Measurements from ENCODE around the gene LAMA4. TPM values are rescaled to one million over a fixed set of nuclear protein-coding genes. Genes with fewer than 3 reads are reported as not detected.

LAMA4 gene
- total RNA-seq, 1 experiment from 2014 or later: not detected

DNA sequence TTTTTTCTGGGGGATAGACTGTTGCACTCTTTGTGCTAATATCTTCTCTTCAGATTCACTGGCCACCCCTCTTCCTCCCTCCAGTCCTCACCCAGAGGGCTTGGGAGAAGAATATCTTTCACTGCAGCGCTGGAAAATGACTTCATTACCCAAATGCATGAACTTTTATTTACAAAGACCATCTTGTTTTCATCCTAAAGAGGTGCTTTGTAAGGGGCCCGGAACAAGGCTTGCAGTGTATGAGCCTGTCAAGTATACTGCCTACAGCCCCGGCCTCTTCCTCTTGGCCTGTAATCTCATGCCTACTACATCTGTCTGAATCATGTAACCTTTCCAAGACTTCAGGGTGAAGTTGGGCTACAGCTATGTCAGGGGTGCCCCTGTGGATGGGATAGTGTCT, 554 bp upstream of the LAMA4 start:
- Mint-ChIP-seq H3K36me3 (ENCODE audit: insufficient read depth, unreplicated experiment) (no peaks in the 10 kb centered on the region), H3K4me3 (ENCODE audit: unreplicated experiment) (peak overlapping the region; percentile 71), H3K27me3 (ENCODE audit: insufficient read depth, unreplicated experiment) (peaks cover 9% of the 10 kb centered on the region), H3K9me3 (ENCODE audit: unreplicated experiment) (no peaks in the 10 kb centered on the region), H3K4me1 (ENCODE audit: low read depth, unreplicated experiment) (peaks cover 6% of the 10 kb centered on the region), H3K27ac (ENCODE audit: unreplicated experiment) (no peak overlapping the region)
- Histone ChIP-seq H3K9me3 (no peaks in the 10 kb centered on the region), H3K4me1 (no peaks in the 10 kb centered on the region), H3K36me3 (ENCODE audit: control insufficient read depth, insufficient read depth, low read length) (no peaks in the 10 kb centered on the region), H3K27me3 (replicated peaks; ENCODE audit: control insufficient read depth, insufficient read depth, low read length) (peaks cover 2% of the 10 kb centered on the region; the same call in 1 of the 2 replicates), H3K4me3 (ENCODE audit: low read depth, low read length) (no peak overlapping the region)
- TF ChIP-seq, protein P1, sequence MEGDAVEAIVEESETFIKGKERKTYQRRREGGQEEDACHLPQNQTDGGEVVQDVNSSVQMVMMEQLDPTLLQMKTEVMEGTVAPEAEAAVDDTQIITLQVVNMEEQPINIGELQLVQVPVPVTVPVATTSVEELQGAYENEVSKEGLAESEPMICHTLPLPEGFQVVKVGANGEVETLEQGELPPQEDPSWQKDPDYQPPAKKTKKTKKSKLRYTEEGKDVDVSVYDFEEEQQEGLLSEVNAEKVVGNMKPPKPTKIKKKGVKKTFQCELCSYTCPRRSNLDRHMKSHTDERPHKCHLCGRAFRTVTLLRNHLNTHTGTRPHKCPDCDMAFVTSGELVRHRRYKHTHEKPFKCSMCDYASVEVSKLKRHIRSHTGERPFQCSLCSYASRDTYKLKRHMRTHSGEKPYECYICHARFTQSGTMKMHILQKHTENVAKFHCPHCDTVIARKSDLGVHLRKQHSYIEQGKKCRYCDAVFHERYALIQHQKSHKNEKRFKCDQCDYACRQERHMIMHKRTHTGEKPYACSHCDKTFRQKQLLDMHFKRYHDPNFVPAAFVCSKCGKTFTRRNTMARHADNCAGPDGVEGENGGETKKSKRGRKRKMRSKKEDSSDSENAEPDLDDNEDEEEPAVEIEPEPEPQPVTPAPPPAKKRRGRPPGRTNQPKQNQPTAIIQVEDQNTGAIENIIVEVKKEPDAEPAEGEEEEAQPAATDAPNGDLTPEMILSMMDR (IDR thresholded peaks at IDR 0.05; ENCODE audit: insufficient read depth in 1 of 2, low read depth in 1 of 2, low read length in 1 of 2, severe bottlenecking in 1 of 2, unreplicated experiment in 1 of 2): no peak
- intact Hi-C loops (cut with micrococcal nuclease; ENCODE audit: unreplicated experiment): no loop called here
- ChIA-PET CTCF (interaction anchor here (0.6 kb wide), 1 partner anchor 1052 kb away, joined by 3 read pairs; no protein-coding TSS in a partner anchor), POLR2A (no interaction called here)
- BruUV-seq (replicated peaks): no TSS peak
- no peak for DNase-seq

DNA sequence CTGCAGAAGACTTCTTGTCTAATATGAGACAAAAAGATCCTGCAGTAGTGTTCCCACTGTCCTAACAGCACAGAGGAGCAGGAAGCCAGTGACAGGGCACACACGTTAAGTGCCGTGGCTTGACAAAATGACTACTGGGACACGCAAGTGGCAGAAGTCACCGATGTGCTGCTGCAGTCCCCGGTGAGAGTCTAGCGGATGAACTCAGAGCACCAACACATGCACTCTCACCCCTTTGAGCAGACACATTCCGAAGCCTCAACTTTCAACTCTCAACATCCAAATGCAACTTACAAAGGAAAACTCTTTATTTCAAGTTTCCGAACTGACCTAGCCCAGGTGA, 898 bp downstream of the LAMA4 start:
- peaks cover 9% of the 10 kb centered on the region for H3K27me3 Mint-ChIP-seq (ENCODE audit: insufficient read depth, unreplicated experiment)
- no peaks in the 10 kb centered on the region for H3K36me3 ChIP-seq (ENCODE audit: control insufficient read depth, insufficient read depth, low read length)
- no peak for DNase-seq
- H3K4me1 Mint-ChIP-seq (ENCODE audit: low read depth, unreplicated experiment): peaks cover 6% of the 10 kb centered on the region
- no peaks in the 10 kb centered on the region for H3K9me3 ChIP-seq
- H3K27me3 ChIP-seq (replicated peaks; ENCODE audit: control insufficient read depth, insufficient read depth, low read length): peaks cover 2% of the 10 kb centered on the region; the same call in 1 of the 2 replicates
- no TSS peak for BruUV-seq (replicated peaks)
- intact Hi-C loops (cut with micrococcal nuclease; ENCODE audit: unreplicated experiment): no loop called here
- no peaks in the 10 kb centered on the region for H3K36me3 Mint-ChIP-seq (ENCODE audit: insufficient read depth, unreplicated experiment)
- TF ChIP-seq, protein P1 (IDR thresholded peaks at IDR 0.05; ENCODE audit: insufficient read depth in 1 of 2, low read depth in 1 of 2, low read length in 1 of 2, severe bottlenecking in 1 of 2, unreplicated experiment in 1 of 2): no peak
- H3K9me3 Mint-ChIP-seq (ENCODE audit: unreplicated experiment): no peaks in the 10 kb centered on the region
- no peak overlapping the region for H3K27ac Mint-ChIP-seq (ENCODE audit: unreplicated experiment)
- H3K4me3 Mint-ChIP-seq (ENCODE audit: unreplicated experiment): peak overlapping the region; percentile 71
- peak overlapping the region; percentile 36 for H3K4me3 ChIP-seq (ENCODE audit: low read depth, low read length)
- H3K4me1 ChIP-seq: no peaks in the 10 kb centered on the region
- POLR2A ChIA-PET: no interaction called here
- CTCF ChIA-PET: no interaction called here

DNA sequence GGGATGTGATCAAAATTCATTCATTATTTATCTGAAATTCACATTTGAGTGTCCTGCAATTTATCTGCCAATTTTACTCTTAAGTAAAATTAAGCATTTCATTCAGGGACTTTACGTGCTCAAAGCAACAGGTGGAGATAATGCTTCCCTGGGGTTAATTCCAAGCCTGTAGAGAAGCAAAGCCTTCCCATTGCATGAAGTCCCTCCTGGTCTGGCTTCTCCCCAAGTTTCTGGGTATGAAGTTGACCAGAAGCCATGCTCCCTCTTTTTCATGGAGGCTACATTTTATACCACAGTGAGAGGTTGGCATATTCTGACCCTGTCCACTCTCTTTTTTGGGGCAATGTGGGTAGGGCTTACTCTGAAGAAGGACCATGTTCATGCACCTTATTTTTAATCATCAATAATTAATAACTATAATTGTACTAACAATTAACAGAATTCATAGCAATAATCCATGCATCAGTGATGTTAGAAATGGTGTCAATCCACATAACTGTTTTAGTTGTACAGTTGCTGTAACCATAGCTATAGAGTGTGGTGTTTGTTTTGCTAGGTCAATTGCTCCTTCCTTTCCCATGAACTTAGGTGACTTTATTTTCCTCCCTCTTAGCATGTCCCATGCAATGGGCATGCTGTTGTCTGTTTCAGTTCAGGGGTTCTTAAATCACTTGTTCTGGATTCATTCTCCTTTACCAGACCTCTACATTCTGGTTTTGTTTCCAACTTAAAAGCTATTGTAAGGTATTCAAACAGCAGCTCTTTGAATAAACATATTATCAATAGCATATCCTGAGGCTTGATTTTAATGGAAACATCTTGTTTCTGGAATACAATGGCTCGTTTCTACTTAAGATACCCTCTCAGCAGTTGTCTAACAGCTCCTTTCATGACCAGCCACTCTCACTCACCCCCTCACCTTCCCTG, 1.5 kb downstream of the LAMA4 start:
- TF ChIP-seq, protein P1 (IDR thresholded peaks at IDR 0.05; ENCODE audit: insufficient read depth in 1 of 2, low read depth in 1 of 2, low read length in 1 of 2, severe bottlenecking in 1 of 2, unreplicated experiment in 1 of 2): no peak
- DNase-seq: no peak
- Histone ChIP-seq H3K27me3 (replicated peaks; ENCODE audit: control insufficient read depth, insufficient read depth, low read length) (peaks cover 2% of the 10 kb centered on the region; the same call in 1 of the 2 replicates), H3K9me3 (no peaks in the 10 kb centered on the region), H3K4me1 (no peaks in the 10 kb centered on the region), H3K36me3 (ENCODE audit: control insufficient read depth, insufficient read depth, low read length) (no peaks in the 10 kb centered on the region), H3K4me3 (ENCODE audit: low read depth, low read length) (peak overlapping the region; percentile 36; the same call in 1 of the 2 replicates)
- BruUV-seq (replicated peaks): no TSS peak
- intact Hi-C loops (cut with micrococcal nuclease; ENCODE audit: unreplicated experiment): no loop called here
- H3K27ac Mint-ChIP-seq (ENCODE audit: unreplicated experiment): no peak overlapping the region
- H3K36me3 Mint-ChIP-seq (ENCODE audit: insufficient read depth, unreplicated experiment): no peaks in the 10 kb centered on the region
- CTCF ChIA-PET: no interaction called here
- H3K4me3 Mint-ChIP-seq (ENCODE audit: unreplicated experiment): peak overlapping the region; percentile 71
- H3K9me3 Mint-ChIP-seq (ENCODE audit: unreplicated experiment): no peaks in the 10 kb centered on the region
- peaks cover 11% of the 10 kb centered on the region for H3K27me3 Mint-ChIP-seq (ENCODE audit: insufficient read depth, unreplicated experiment)
- H3K4me1 Mint-ChIP-seq (ENCODE audit: low read depth, unreplicated experiment): peaks cover 6% of the 10 kb centered on the region
- POLR2A ChIA-PET: no interaction called here

All from Caco-2 (cell line).